ENCODE results near the gene OR10P1.
"Not testable (repeated sequence)": the region's sequence is repeated elsewhere in the genome, so short reads cannot be mapped to it uniquely, and the experiment has no call there.

Gene OR10P1

GRCh38 chr12:55636116-55636655, 506 bp upstream of the OR10P1 start:
- no peak overlapping the region for H3K4me3 ChIP-seq (replicated peaks; ENCODE audit: low read depth, low read length)
- TF ChIP-seq, protein P1, sequence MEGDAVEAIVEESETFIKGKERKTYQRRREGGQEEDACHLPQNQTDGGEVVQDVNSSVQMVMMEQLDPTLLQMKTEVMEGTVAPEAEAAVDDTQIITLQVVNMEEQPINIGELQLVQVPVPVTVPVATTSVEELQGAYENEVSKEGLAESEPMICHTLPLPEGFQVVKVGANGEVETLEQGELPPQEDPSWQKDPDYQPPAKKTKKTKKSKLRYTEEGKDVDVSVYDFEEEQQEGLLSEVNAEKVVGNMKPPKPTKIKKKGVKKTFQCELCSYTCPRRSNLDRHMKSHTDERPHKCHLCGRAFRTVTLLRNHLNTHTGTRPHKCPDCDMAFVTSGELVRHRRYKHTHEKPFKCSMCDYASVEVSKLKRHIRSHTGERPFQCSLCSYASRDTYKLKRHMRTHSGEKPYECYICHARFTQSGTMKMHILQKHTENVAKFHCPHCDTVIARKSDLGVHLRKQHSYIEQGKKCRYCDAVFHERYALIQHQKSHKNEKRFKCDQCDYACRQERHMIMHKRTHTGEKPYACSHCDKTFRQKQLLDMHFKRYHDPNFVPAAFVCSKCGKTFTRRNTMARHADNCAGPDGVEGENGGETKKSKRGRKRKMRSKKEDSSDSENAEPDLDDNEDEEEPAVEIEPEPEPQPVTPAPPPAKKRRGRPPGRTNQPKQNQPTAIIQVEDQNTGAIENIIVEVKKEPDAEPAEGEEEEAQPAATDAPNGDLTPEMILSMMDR (IDR thresholded peaks at IDR 0.05; ENCODE audit: low read depth, low read length, missing control alignments): no peak
- no peak for DNase-seq (ENCODE audit: extremely low read depth, low read depth)

DNA sequence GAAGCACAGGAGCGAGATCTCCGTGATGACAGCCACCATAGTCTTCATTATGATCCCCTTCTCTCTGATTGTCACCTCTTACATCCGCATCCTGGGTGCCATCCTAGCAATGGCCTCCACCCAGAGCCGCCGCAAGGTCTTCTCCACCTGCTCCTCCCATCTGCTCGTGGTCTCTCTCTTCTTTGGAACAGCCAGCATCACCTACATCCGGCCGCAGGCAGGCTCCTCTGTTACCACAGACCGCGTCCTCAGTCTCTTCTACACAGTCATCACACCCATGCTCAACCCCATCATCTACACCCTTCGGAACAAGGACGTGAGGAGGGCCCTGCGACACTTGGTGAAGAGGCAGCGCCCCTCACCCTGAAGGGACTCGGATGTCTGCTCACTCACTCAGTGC, 775 bp downstream of the OR10P1 start:
- no peak overlapping the region for H3K4me3 ChIP-seq (replicated peaks; ENCODE audit: low read depth, low read length)
- TF ChIP-seq, protein P1 (IDR thresholded peaks at IDR 0.05; ENCODE audit: low read depth, low read length, missing control alignments): no peak
- DNase-seq (ENCODE audit: extremely low read depth, low read depth): no peak

DNA sequence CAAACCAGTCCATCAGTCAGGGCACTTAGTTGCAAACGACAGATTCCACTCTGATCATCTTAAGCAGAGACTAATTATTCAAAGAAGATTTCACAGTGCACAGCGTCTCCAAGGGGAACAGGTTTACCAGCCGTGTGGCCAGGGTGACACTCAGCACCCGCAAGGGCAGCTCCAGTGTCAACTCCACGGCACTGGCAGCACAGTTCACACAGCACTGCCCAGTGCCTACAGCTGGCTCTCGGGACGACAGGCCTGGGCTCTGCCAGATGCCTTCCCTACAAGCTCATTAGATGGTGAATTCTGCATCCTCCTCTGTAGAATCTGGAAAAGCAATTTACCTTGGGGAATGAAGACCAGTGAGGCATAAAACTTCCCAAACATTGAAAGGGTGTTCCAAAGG, 4.9 kb downstream of the OR10P1 start:
- H3K4me3 ChIP-seq (replicated peaks; ENCODE audit: low read depth, low read length): no peak overlapping the region
- TF ChIP-seq, protein P1 (IDR thresholded peaks at IDR 0.05; ENCODE audit: low read depth, low read length, missing control alignments): no peak
- DNase-seq (ENCODE audit: extremely low read depth, low read depth): no peak

GRCh38 chr12:55642267-55642666, 5.6 kb downstream of the OR10P1 start:
- H3K4me3 ChIP-seq (replicated peaks; ENCODE audit: low read depth, low read length): no peak overlapping the region
- DNase-seq (ENCODE audit: extremely low read depth, low read depth): no peak
- TF ChIP-seq, protein P1 (IDR thresholded peaks at IDR 0.05; ENCODE audit: low read depth, low read length, missing control alignments): no peak

DNA sequence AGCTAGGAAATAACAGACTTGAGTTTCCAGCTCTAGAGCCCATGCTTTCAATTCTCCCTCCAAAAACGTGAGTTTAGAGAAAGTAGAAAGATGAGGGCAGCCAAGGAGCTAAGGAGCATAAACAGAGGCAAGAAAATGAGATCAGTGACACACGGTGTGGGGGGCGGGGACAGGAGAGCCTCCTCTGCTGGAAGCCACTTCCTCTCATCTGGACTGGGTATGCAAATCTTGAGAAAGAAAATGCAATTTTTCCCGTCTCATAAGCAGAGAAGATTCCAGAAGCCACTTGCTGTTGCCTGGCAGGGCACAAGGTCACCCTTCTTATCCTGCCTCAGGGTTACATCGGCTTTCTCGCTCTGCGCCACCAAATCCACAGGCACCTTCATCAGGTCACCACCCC, 6.0 kb downstream of the OR10P1 start:
- no peak overlapping the region for H3K4me3 ChIP-seq (replicated peaks; ENCODE audit: low read depth, low read length)
- TF ChIP-seq, protein P1 (IDR thresholded peaks at IDR 0.05; ENCODE audit: low read depth, low read length, missing control alignments): no peak
- no peak for DNase-seq (ENCODE audit: extremely low read depth, low read depth)

GRCh38 chr12:55644591-55644990, 7.9 kb downstream of the OR10P1 start:
- no peak for DNase-seq (ENCODE audit: extremely low read depth, low read depth)
- H3K4me3 ChIP-seq (replicated peaks; ENCODE audit: low read depth, low read length): no peak overlapping the region
- TF ChIP-seq, protein P1 (IDR thresholded peaks at IDR 0.05; ENCODE audit: low read depth, low read length, missing control alignments): no peak

- no peak overlapping the region for H3K4me3 ChIP-seq (replicated peaks; ENCODE audit: low read depth, low read length)
- TF ChIP-seq, protein P1 (IDR thresholded peaks at IDR 0.05; ENCODE audit: low read depth, low read length, missing control alignments): no peak
- DNase-seq (ENCODE audit: extremely low read depth, low read depth): no peak
Observed at GRCh38 chr12:55647027-55647426, 10.3 kb downstream of the OR10P1 start.

DNA sequence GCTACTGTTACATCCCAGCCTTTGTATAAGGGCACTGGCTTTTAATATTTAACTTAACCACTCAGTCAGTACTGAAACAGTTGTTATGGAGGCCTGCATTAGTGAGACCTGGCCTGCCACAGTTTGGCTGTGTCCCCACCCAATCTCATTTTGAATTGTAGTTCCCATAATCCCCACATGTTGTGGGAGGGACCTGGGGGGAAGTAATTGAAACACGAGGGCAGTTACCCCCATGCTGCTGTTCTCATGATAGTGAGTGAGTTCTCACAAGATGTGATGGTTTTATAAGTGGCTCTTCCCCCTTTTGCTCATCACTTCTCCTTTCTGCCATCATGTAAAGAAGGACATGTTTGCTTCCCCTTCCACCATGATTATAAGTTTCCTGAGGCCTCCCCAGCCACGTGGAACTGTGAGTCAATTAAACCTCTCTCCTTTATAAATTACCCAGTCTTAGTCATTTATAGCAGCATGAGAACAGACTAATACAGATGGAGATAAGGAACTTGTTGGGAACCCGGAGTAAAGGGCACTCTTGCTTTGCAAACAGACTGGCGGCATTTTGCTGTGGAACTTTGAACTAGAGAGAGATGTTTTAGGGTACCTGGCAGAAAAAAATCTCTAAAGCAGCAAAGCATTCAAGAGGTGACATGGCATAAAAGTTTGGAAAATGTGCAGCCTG, 14.1 kb downstream of the OR10P1 start:
- H3K4me3 ChIP-seq (replicated peaks; ENCODE audit: low read depth, low read length); DNase-seq (ENCODE audit: extremely low read depth, low read depth): not testable (repeated sequence)
